ENCODE results near the gene HGS. TPM values are rescaled to one million over a fixed set of nuclear protein-coding genes. Genes with fewer than 3 reads are reported as not detected.

HGS gene
- total and polyA plus RNA-seq, 2 donors (not counting 3 experiments of a cell fraction or from before 2014, with no cell fraction given), result 166 to 191 TPM

- no peak overlapping the region for H3K4me2 ChIP-seq (ENCODE audit: insufficient read depth, low read length)
- DNase-seq (ENCODE audit: low read depth, low spot score) (no peak), FAIRE-seq (no peak)
- no peaks in the 10 kb centered on the region for H4K20me1 ChIP-seq (replicated peaks; ENCODE audit: control insufficient read depth, extremely low read depth, insufficient read depth, low read length)
- ChIA-PET CTCF (interaction anchor here (1.0 kb wide), 1 partner anchor 8 kb away, joined by 3 read pairs; no protein-coding TSS in a partner anchor), POLR2A (interaction anchor here (0.6 to 1.5 kb wide), 2 partner anchors 10 to 25 kb away, joined by 3 to 4 read pairs; partner anchors contain the start of genes ARL16 and HGS)
- dilution Hi-C loops (cut with MboI; ENCODE audit: extremely low pct_ligation_motif_present, low sequenced_read_pairs) (no loop called here), intact Hi-C loops (cut with micrococcal nuclease) (no loop called here)
- H3K4me1 ChIP-seq (ENCODE audit: control insufficient read depth, extremely low read depth, insufficient read depth, low read length), result no peaks in the 10 kb centered on the region
- no TSS peak for BruUV-seq (replicated peaks)
- no peak overlapping the region for H3K4me3 ChIP-seq (replicated peaks in 1 of 3; ENCODE audit: insufficient read depth in 1 of 3, low read depth in 1 of 3, low read length in 3 of 3)
- H3K9me1 ChIP-seq (replicated peaks; ENCODE audit: control insufficient read depth, extremely low read depth, insufficient read depth, low read length), result no peaks in the 10 kb centered on the region
- TF ChIP-seq MYC (IDR thresholded peaks at IDR 0.05; ENCODE audit: low read depth, low read length) (no peak), POLR2AphosphoS5 (IDR thresholded peaks at IDR 0.05; ENCODE audit: insufficient read depth, low read depth, low read length) (no peak), GATA2 (IDR thresholded peaks at IDR 0.05; ENCODE audit: insufficient read depth, insufficient read length, low read depth, low read length) (no peak), EZH2 (IDR thresholded peaks at IDR 0.05; ENCODE audit: borderline replicate concordance, low read depth, low read length, severe bottlenecking) (no peak), FOS (IDR thresholded peaks at IDR 0.05; ENCODE audit: borderline replicate concordance, insufficient read depth, low read length) (no peak), POLR2A (IDR thresholded peaks at IDR 0.05; ENCODE audit: low read depth, low read length) (no peak), JUN (IDR thresholded peaks at IDR 0.05; ENCODE audit: borderline replicate concordance, insufficient read depth, insufficient read length, low read depth) (no peak)
- TF ChIP-seq, protein P1, sequence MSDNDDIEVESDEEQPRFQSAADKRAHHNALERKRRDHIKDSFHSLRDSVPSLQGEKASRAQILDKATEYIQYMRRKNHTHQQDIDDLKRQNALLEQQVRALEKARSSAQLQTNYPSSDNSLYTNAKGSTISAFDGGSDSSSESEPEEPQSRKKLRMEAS (IDR thresholded peaks at IDR 0.05; ENCODE audit: insufficient read depth, insufficient read length), result no peak
- TF ChIP-seq, protein P2, sequence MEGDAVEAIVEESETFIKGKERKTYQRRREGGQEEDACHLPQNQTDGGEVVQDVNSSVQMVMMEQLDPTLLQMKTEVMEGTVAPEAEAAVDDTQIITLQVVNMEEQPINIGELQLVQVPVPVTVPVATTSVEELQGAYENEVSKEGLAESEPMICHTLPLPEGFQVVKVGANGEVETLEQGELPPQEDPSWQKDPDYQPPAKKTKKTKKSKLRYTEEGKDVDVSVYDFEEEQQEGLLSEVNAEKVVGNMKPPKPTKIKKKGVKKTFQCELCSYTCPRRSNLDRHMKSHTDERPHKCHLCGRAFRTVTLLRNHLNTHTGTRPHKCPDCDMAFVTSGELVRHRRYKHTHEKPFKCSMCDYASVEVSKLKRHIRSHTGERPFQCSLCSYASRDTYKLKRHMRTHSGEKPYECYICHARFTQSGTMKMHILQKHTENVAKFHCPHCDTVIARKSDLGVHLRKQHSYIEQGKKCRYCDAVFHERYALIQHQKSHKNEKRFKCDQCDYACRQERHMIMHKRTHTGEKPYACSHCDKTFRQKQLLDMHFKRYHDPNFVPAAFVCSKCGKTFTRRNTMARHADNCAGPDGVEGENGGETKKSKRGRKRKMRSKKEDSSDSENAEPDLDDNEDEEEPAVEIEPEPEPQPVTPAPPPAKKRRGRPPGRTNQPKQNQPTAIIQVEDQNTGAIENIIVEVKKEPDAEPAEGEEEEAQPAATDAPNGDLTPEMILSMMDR (IDR thresholded peaks at IDR 0.05; ENCODE audit: extremely low read depth in 1 of 2, insufficient read depth in 1 of 2, low read depth in 1 of 2, low read length in 2 of 2), result no peak
- no peaks in the 10 kb centered on the region for H3K27me3 ChIP-seq (ENCODE audit: control insufficient read depth in 2 of 2, insufficient read depth in 2 of 2, low read length in 2 of 2)
- H3K27ac ChIP-seq (ENCODE audit: insufficient read depth, low read depth, low read length), result no peak overlapping the region
- no peak overlapping the region for H3K9ac ChIP-seq (replicated peaks; ENCODE audit: extremely low read depth, insufficient read depth, low read length)
- H3K36me3 ChIP-seq (ENCODE audit: control insufficient read depth in 2 of 2, extremely low read depth in 1 of 2, insufficient read depth in 2 of 2, low read length in 2 of 2), result peaks cover 21 to 89% of the 10 kb centered on the region in 2 experiments
- H2AFZ ChIP-seq (ENCODE audit: low read depth, low read length), result no peak overlapping the region
- H3K9me3 ChIP-seq (replicated peaks; ENCODE audit: control insufficient read depth, insufficient read depth, low read length), result no peaks in the 10 kb centered on the region
- H3K79me2 ChIP-seq (ENCODE audit: control insufficient read depth, insufficient read depth, low read length), result peaks cover 45% of the 10 kb centered on the region
Measured at GRCh38 chr17:81693509-81694210, 9.8 kb downstream of the HGS start.

Measured in endothelial cell of umbilical vein (primary cell).